Lung (tissue), 12 donors: Measurements from ENCODE around the gene STRBP. TPM values are rescaled to one million over a fixed set of nuclear protein-coding genes. Genes with fewer than 3 reads are reported as not detected.

Experiments used
- ATAC-seq: fragments of 200-7000 bp; cut with Tn5 transposase; one replicate; pipeline ENCODE4 v1.9.1; 2020; ENCODE audit warnings: moderate number of reproducible peaks; ENCODE audit not compliant: insufficient read depth, low FRiP score
- DNase-seq, 3 donors: peaks; one replicate each; pipeline ENCODE4 v3.0.0-alpha.2; 2013 to 2017
- H3K27ac ChIP-seq, 2 donors: one replicate each; pipeline ENCODE4 v1.5.1; 2013; ENCODE audit warnings: mild to moderate bottlenecking in 2 of 2, moderate library complexity in 2 of 2, control low read depth in 1 of 2, inconsistent platforms in 1 of 2, low read depth in 1 of 2, low read length in 1 of 2
- H3K27me3 ChIP-seq, 3 donors: one replicate each; pipeline ENCODE4 v1.5.1; 2013; ENCODE audit warnings: low read length in 2 of 3; ENCODE audit not compliant: control insufficient read depth in 3 of 3, insufficient read depth in 3 of 3
- H3K36me3 ChIP-seq, 4 donors: one replicate each; pipeline ENCODE4 v1.5.1; 2013; ENCODE audit warnings: low read length in 4 of 4, mild to moderate bottlenecking in 1 of 4, moderate library complexity in 1 of 4; ENCODE audit not compliant: control insufficient read depth in 4 of 4, insufficient read depth in 4 of 4
- H3K4me1 ChIP-seq, 5 donors: one replicate each; pipeline ENCODE4 v1.5.1; 2013; ENCODE audit warnings: low read length in 5 of 5, mild to moderate bottlenecking in 2 of 5, moderate library complexity in 1 of 5; ENCODE audit not compliant: control insufficient read depth in 5 of 5, insufficient read depth in 5 of 5
- H3K4me3 ChIP-seq: one replicate; pipeline ENCODE4 v1.5.1; 2013; ENCODE audit warnings: mild to moderate bottlenecking, control low read depth, moderate library complexity
- H3K9ac ChIP-seq, 2 donors: one replicate each; pipeline ENCODE4 v1.5.1; 2013; ENCODE audit warnings: low read length in 2 of 2, control low read depth in 1 of 2; ENCODE audit not compliant: insufficient read depth in 1 of 2
- H3K9me3 ChIP-seq, 4 donors: one replicate each; pipeline ENCODE4 v1.5.1; 2013; ENCODE audit warnings: low read length in 3 of 4, mild to moderate bottlenecking in 1 of 4, moderate library complexity in 1 of 4; ENCODE audit not compliant: control insufficient read depth in 4 of 4, insufficient read depth in 3 of 4
- WGBS, 2 donors: extraction: QIAGEN DNeasy Blood & Tissue Kit; methylation state at CpG; one replicate each; pipeline ENCODE4 v1.1.7; 2013; 5-methylcytosine and 5-hydroxymethylcytosine counted together
- polyA plus RNA-seq, 2 donors: library from polyadenylated mRNA; stranded (reverse); fragments of 200-250 nt; gene quantifications; one replicate each; pipeline ENCODE4 v1.2.1, GENCODE V29; 2013
- total RNA-seq, 2 donors: library from RNA; depleted of rRNA in 1 of 2; stranded (reverse); fragments of >200 nt in 1 of 2; gene quantifications; one replicate each; pipeline ENCODE4 v1.2.1, GENCODE V29; 2014 to 2021
- TF ChIP-seq, protein P1 (sequence below): IDR thresholded peaks from 2 replicates; pipeline ENCODE4 v1.5.1; 2012; ENCODE audit warnings: mild to moderate bottlenecking; ENCODE audit errors: control extremely low read depth, extremely low read depth
- donor health status: control.
- donor health status: control.
- donor health status: Bipolar disorder and iron deficiency.
- donor health status: healthy.
- donor health status: DM: yes; HTN: yes; CAD: no.

The STRBP gene
- total and polyA plus RNA-seq, 4 donors: 8.3 to 27.2 (median 21.1) TPM

DNA sequence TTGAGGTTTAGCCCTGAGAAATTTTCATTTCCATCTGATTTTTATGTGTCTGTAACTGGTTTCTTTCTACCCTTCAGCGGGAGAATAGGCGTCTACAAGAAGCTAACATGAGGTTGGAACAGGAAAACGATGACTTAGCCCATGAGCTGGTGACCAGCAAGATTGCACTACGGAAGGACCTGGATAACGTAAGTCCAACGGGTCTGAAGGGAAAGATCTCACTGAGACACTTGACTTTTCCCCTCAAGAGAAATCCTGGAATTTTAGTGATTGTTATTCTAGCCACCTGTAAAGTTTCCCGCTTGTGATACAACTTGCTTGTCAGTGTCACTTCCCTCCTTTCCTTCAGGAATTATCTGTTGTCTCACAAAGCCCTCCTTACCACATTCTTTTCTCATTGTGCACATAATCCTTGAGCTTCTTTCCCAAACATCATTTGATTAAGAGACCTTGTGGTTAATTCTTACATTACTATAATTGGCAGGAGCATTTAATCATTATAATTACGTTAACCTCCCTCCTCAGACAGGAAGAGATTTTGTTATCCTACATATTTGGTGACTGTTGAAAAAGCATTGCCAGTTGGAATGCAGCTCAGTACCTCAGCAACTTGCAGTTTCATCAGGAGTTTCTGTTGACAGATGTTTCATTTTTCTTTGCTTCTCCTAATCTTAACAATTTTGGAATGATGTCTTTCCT lies 178.0 kb downstream of the STRBP start:
- 89 to 94% methylated on average over 8 of the region's 8 CpGs for WGBS, 2 donors

DNA sequence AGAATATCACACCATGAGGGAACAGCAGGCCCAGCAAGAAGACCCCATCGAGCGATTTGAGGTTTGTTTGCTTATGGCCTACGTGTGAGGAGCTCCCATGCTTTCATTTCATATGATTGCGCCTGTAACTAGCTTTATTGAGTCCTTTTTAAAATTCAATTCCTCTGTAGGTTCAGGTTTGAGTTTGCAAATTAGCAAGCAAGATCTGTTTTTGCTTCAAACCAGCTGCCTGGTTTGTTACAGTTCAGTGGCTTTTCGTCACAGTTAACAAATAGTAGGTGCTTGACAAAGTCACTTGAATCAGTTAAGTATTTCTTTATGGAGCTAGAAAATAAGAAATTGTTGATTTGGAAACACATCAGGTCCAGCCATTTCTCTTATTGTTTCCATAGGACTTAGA lies 178.6 kb downstream of the STRBP start:
- no peak overlapping the region for H3K27ac ChIP-seq
- peaks cover 0 to 2% (median 0%) of the 10 kb centered on the region in 4 donors for H3K9me3 ChIP-seq
- 94 to 96% methylated on average over 5 of the region's 5 CpGs for WGBS, 2 donors
- H3K36me3 ChIP-seq: peaks cover 12 to 44% (median 26%) of the 10 kb centered on the region in 4 donors
- H3K4me3 ChIP-seq: no peak overlapping the region
- H3K27me3 ChIP-seq: no peaks in the 10 kb centered on the region
- TF ChIP-seq, protein P1, sequence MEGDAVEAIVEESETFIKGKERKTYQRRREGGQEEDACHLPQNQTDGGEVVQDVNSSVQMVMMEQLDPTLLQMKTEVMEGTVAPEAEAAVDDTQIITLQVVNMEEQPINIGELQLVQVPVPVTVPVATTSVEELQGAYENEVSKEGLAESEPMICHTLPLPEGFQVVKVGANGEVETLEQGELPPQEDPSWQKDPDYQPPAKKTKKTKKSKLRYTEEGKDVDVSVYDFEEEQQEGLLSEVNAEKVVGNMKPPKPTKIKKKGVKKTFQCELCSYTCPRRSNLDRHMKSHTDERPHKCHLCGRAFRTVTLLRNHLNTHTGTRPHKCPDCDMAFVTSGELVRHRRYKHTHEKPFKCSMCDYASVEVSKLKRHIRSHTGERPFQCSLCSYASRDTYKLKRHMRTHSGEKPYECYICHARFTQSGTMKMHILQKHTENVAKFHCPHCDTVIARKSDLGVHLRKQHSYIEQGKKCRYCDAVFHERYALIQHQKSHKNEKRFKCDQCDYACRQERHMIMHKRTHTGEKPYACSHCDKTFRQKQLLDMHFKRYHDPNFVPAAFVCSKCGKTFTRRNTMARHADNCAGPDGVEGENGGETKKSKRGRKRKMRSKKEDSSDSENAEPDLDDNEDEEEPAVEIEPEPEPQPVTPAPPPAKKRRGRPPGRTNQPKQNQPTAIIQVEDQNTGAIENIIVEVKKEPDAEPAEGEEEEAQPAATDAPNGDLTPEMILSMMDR: no peak
- peaks cover 0 to 7% (median 0%) of the 10 kb centered on the region in 5 donors for H3K4me1 ChIP-seq
- no peak overlapping the region for H3K9ac ChIP-seq
- ATAC-seq (no peak), DNase-seq (no peak)

More for the DNA sequence above, 178.0 kb downstream of the STRBP start:
- Histone ChIP-seq H3K27me3 (no peaks in the 10 kb centered on the region), H3K4me3 (no peak overlapping the region), H3K36me3 (peaks cover 11 to 41% (median 25%) of the 10 kb centered on the region in 4 donors), H3K9ac (no peak overlapping the region), H3K27ac (no peak overlapping the region), H3K9me3 (peaks cover 0 to 2% (median 0%) of the 10 kb centered on the region in 4 donors), H3K4me1 (peaks cover 0 to 7% (median 0%) of the 10 kb centered on the region in 5 donors)
- ATAC-seq (no peak), DNase-seq (no peak)
- TF ChIP-seq, protein P1: no peak

DNA sequence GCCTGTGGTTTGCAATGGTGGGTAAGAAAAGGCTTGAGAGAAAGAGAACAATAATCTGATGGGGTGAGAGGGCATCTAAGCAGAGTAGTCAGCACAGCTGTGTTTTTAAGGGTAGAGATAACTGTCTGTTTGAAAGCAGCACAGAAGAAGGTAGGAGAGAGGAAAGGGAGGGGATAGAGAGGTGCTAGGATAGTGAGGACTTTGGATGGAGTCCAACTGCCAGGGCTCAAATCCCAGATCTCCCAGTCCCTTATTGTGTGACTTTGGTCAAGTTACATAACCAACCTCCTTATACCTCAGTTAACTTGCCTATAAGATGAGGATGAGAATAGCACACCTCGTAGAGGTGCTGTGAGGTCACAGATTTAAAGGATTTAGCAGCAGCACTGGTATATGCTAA lies 179.3 kb downstream of the STRBP start:
- WGBS, 2 donors: 93 to 97% methylated on average over 1 of the region's 1 CpG
- peaks cover 0 to 2% (median 0%) of the 10 kb centered on the region in 4 donors for H3K9me3 ChIP-seq
- H3K4me1 ChIP-seq: peaks cover 0 to 7% (median 0%) of the 10 kb centered on the region in 5 donors
- DNase-seq (no peak), ATAC-seq (no peak)
- no peak overlapping the region for H3K4me3 ChIP-seq
- no peak overlapping the region for H3K27ac ChIP-seq
- TF ChIP-seq, protein P1: no peak
- H3K36me3 ChIP-seq: peaks cover 16 to 48% (median 30%) of the 10 kb centered on the region in 4 donors
- no peak overlapping the region for H3K9ac ChIP-seq
- no peaks in the 10 kb centered on the region for H3K27me3 ChIP-seq
